ENCODE data around the gene RHBDF1. TPM values are rescaled to one million over a fixed set of nuclear protein-coding genes. Genes with fewer than 3 reads are reported as not detected.

The RHBDF1 gene
- total and polyA plus RNA-seq, 4 donors = 26.6 to 51.2 (median 29.9) TPM

DNA sequence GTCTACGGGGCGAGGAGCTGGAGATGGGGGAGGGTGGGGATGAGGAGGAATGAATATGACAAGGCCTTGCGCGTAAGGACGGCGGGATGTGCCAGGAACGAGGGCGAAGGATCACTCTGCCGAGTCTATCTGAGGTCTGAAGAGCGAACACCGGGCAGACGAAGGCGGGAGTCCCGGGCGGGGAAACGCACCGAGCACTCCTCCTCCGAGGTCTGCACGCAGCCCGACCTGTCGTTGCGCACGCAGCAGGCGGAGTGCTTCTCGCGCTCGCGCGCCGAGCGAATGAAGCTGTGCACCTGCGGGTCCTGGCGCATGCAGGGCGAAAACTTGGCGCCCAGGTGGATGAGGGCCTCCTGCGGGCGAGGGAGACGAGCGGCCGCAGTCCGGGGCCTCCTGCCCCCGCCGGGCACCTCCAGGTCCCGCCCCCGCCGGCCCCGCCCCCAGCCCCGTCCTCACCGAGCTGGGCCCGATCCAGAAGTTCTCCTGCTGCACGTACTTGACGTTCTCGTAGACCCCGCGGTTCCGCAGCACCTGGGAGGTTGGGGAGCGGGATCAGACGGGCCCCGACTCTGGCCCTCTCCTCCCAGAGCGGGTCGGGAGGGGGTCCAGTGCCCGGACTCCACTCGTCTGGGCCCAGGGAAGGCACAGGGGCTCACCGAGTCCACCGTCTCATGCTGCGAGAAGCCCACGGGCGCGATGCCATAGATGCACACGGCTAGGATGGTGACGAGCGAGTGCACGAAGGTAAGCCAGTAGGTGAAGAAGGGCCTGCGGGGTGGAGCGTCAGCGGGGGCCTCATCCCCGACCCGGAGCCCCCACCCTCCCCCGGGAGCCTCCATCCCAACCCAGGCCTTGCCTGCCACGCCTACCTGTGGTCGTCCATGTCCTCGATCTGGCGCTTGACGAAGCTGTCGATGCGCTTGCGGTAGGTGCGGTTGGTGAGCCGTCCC is 11.2 kb downstream of the RHBDF1 start:
- WGBS, 2 donors = 91% methylated on average over 89 of the region's 89 CpGs
- no peak overlapping the region for H3K9ac ChIP-seq (ENCODE audit: insufficient read depth in 1 of 2, low read length in 2 of 2)
- no peak for DNase-seq
- H3K4me3 ChIP-seq = no peak overlapping the region
- no peak for ATAC-seq (ENCODE audit: insufficient read depth, low FRiP score)
- H3K27ac ChIP-seq (ENCODE audit: low read depth in 1 of 2, low read length in 1 of 2) = no peak overlapping the region
- H3K36me3 ChIP-seq (ENCODE audit: control insufficient read depth in 4 of 4, insufficient read depth in 4 of 4, low read length in 4 of 4) = peaks cover 0 to 83% (median 29%) of the 10 kb centered on the region in 4 donors
- H3K27me3 ChIP-seq (ENCODE audit: control insufficient read depth in 3 of 3, insufficient read depth in 3 of 3, low read length in 2 of 3) = no peaks in the 10 kb centered on the region
- no peak for TF ChIP-seq CTCF (IDR thresholded peaks at IDR 0.05; ENCODE audit: control extremely low read depth, extremely low read depth)
- peaks cover 0 to 6% (median 3%) of the 10 kb centered on the region in 5 donors for H3K4me1 ChIP-seq (ENCODE audit: control insufficient read depth in 5 of 5, insufficient read depth in 5 of 5, low read length in 5 of 5)
- no peaks in the 10 kb centered on the region for H3K9me3 ChIP-seq (ENCODE audit: control insufficient read depth in 4 of 4, insufficient read depth in 3 of 4, low read length in 3 of 4)

- Histone ChIP-seq H3K4me1 (ENCODE audit: control insufficient read depth in 5 of 5, insufficient read depth in 5 of 5, low read length in 5 of 5) (no peaks in the 10 kb centered on the region), H3K9me3 (ENCODE audit: control insufficient read depth in 4 of 4, insufficient read depth in 3 of 4, low read length in 3 of 4) (no peaks in the 10 kb centered on the region), H3K36me3 (ENCODE audit: control insufficient read depth in 4 of 4, insufficient read depth in 4 of 4, low read length in 4 of 4) (peaks cover 0 to 92% (median 31%) of the 10 kb centered on the region in 4 donors), H3K27ac (ENCODE audit: low read depth in 1 of 2, low read length in 1 of 2) (no peak overlapping the region), H3K4me3 (no peak overlapping the region), H3K27me3 (ENCODE audit: control insufficient read depth in 3 of 3, insufficient read depth in 3 of 3, low read length in 2 of 3) (no peaks in the 10 kb centered on the region), H3K9ac (ENCODE audit: insufficient read depth in 1 of 2, low read length in 2 of 2) (no peak overlapping the region)
- TF ChIP-seq CTCF (IDR thresholded peaks at IDR 0.05; ENCODE audit: control extremely low read depth, extremely low read depth) = no peak
- ATAC-seq (ENCODE audit: insufficient read depth, low FRiP score) = no peak
- DNase-seq = peak in 1 of 3 donors; percentile 59
- 83 to 85% methylated on average over 11 of the region's 11 CpGs for WGBS, 2 donors
Measured at GRCh38 chr16:60166-60565, 12.3 kb downstream of the RHBDF1 start.

DNA sequence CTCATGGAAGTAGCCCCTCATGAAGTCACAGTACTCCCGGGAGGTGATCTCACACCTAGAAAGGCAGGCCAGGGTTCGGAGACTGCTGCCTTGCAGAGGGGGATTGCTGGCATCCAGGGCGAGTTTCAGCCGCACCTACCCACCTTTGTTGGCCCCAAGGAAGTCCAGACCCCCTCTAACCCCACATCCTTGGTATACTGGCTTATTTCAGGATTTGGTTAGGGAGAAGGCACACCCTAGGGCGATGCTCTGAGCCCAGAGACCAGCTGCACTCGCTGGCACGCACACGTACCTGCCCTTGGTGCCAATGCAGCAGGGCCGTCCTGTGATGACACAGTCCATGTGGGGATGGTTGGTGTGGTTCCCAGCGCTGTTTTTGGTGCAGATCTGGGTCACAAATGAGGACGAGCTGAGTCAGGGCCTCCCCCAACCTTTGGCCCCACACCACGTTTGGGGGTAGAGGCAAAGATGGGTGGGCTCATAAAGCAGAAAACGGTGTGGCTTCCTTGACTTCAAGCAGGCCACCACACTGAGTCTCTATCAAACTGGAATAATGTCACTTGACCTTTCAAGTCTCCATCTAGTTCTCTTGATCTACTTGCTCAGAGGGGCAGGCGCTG is 12.9 kb downstream of the RHBDF1 start:
- Histone ChIP-seq H3K27ac (ENCODE audit: low read depth in 1 of 2, low read length in 1 of 2) (no peak overlapping the region), H3K36me3 (ENCODE audit: control insufficient read depth in 4 of 4, insufficient read depth in 4 of 4, low read length in 4 of 4) (peaks cover 0 to 89% (median 30%) of the 10 kb centered on the region in 4 donors), H3K4me1 (ENCODE audit: control insufficient read depth in 5 of 5, insufficient read depth in 5 of 5, low read length in 5 of 5) (peaks cover 0 to under 1% (median 0%) of the 10 kb centered on the region in 5 donors), H3K27me3 (ENCODE audit: control insufficient read depth in 3 of 3, insufficient read depth in 3 of 3, low read length in 2 of 3) (no peaks in the 10 kb centered on the region), H3K4me3 (no peak overlapping the region), H3K9me3 (ENCODE audit: control insufficient read depth in 4 of 4, insufficient read depth in 3 of 4, low read length in 3 of 4) (no peaks in the 10 kb centered on the region), H3K9ac (ENCODE audit: insufficient read depth in 1 of 2, low read length in 2 of 2) (no peak overlapping the region)
- DNase-seq = no peak
- TF ChIP-seq CTCF (IDR thresholded peaks at IDR 0.05; ENCODE audit: control extremely low read depth, extremely low read depth) = no peak
- 89 to 94% methylated on average over 14 of the region's 14 CpGs for WGBS, 2 donors
- ATAC-seq (ENCODE audit: insufficient read depth, low FRiP score) = no peak

Measured in lung (tissue), 12 donors.